ENCODE data around the gene SMARCD3. TPM values are rescaled to one million over a fixed set of nuclear protein-coding genes. Genes with fewer than 3 reads are reported as not detected.
A peak's percentile ranks its signal among the peaks of the same experiment; 100 is the strongest.

The SMARCD3 gene
- total and polyA plus RNA-seq, 2 of the 13 experiments (the other 11 are each of a cell fraction or from before 2014, with no cell fraction given): 0.20 to 0.62 TPM

- TF ChIP-seq ELF4 (CRISPR knock-in tag; IDR thresholded peaks at IDR 0.05; ENCODE audit: borderline replicate concordance) (peak; percentile 20; the same call in 1 of the 2 replicates), GTF2F1 (IDR thresholded peaks at IDR 0.05; ENCODE audit: low read length) (no peak; the same call in 1 of the 2 replicates), SAFB2 (CRISPR knock-in tag; IDR thresholded peaks at IDR 0.05; ENCODE audit: borderline replicate concordance, low read depth) (peak; percentile 67), FOXK1 (CRISPR knock-in tag; IDR thresholded peaks at IDR 0.05; ENCODE audit: borderline replicate concordance, low read depth) (peak; percentile 81; the same call in 1 of the 2 replicates), ZFX (CRISPR knock-in tag; IDR thresholded peaks at IDR 0.05; ENCODE audit: low read depth) (peak; percentile 86), KDM3A (CRISPR knock-in tag; IDR thresholded peaks at IDR 0.05; ENCODE audit: low read depth) (no peak), BCL3 (CRISPR knock-in tag; IDR thresholded peaks at IDR 0.05) (peak; percentile 60; the same call in 1 of the 2 replicates), SP5 (CRISPR knock-in tag; IDR thresholded peaks at IDR 0.05; ENCODE audit: borderline replicate concordance, low read depth) (peak; percentile 50; the same call in 1 of the 2 replicates), PTBP1 (IDR thresholded peaks at IDR 0.05; ENCODE audit: low read depth, low read length, poor library complexity, severe bottlenecking) (peak; percentile 29), DZIP1 (CRISPR knock-in tag; IDR thresholded peaks at IDR 0.05) (no peak), TFAP4 (IDR thresholded peaks at IDR 0.05; ENCODE audit: borderline replicate concordance, low read depth) (peak; percentile 10; the same call in 1 of the 2 replicates), ZBTB42 (CRISPR knock-in tag; IDR thresholded peaks at IDR 0.05) (0 out of 2 replicates have a peak, but pooled peaks have one; percentile 39), ZNF792 (CRISPR knock-in tag; IDR thresholded peaks at IDR 0.05) (peak; percentile 29; the same call in 1 of the 2 replicates), ZNF550 (CRISPR knock-in tag; IDR thresholded peaks at IDR 0.05; ENCODE audit: borderline replicate concordance) (no peak), RXRA (CRISPR knock-in tag; IDR thresholded peaks at IDR 0.05) (peak; percentile 55; the same call in 1 of the 2 replicates), AKAP8 (CRISPR knock-in tag; IDR thresholded peaks at IDR 0.05) (no peak), ZNF766 (CRISPR knock-in tag; IDR thresholded peaks at IDR 0.05; ENCODE audit: borderline replicate concordance) (no peak)
- TF ChIP-seq, protein P1, sequence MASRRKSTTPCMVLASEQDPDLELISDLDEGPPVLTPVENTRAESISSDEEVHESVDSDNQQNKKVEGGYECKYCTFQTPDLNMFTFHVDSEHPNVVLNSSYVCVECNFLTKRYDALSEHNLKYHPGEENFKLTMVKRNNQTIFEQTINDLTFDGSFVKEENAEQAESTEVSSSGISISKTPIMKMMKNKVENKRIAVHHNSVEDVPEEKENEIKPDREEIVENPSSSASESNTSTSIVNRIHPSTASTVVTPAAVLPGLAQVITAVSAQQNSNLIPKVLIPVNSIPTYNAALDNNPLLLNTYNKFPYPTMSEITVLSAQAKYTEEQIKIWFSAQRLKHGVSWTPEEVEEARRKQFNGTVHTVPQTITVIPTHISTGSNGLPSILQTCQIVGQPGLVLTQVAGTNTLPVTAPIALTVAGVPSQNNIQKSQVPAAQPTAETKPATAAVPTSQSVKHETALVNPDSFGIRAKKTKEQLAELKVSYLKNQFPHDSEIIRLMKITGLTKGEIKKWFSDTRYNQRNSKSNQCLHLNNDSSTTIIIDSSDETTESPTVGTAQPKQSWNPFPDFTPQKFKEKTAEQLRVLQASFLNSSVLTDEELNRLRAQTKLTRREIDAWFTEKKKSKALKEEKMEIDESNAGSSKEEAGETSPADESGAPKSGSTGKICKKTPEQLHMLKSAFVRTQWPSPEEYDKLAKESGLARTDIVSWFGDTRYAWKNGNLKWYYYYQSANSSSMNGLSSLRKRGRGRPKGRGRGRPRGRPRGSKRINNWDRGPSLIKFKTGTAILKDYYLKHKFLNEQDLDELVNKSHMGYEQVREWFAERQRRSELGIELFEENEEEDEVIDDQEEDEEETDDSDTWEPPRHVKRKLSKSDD (CRISPR knock-in tag; IDR thresholded peaks at IDR 0.05; ENCODE audit: low read depth): no peak
- TF ChIP-seq, protein P2, sequence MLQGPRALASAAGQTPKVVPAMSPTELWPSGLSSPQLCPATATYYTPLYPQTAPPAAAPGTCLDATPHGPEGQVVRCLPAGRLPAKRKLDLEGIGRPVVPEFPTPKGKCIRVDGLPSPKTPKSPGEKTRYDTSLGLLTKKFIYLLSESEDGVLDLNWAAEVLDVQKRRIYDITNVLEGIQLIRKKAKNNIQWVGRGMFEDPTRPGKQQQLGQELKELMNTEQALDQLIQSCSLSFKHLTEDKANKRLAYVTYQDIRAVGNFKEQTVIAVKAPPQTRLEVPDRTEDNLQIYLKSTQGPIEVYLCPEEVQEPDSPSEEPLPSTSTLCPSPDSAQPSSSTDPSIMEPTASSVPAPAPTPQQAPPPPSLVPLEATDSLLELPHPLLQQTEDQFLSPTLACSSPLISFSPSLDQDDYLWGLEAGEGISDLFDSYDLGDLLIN (CRISPR knock-in tag; IDR thresholded peaks at IDR 0.05; ENCODE audit: borderline replicate concordance): peak; percentile 69; the same call in 1 of the 2 replicates
These were observed 21.4 kb downstream of the SMARCD3 start, which contains the start of gene ABCF2 (continued) for GRCh38 chr7:151226875-151227782.

Measured in HepG2 (cell line).